Common myeloid progenitor, CD34-positive (primary cell): ENCODE results near the gene PTPN23.
"Not testable (repeated sequence)": the region's sequence is repeated elsewhere in the genome, so short reads cannot be mapped to it uniquely, and the experiment has no call there.

Experiments
- CTCF ChIA-PET: fragments of 350-600 bp; sonication (Branson Sonifier 250); formaldehyde crosslinking; loops from one replicate; lab custom pipeline; 2021; ENCODE audit warnings: antibody characterized with exemption; lab: Charles Lee
- POLR2A ChIA-PET: fragments of 350-600 bp; sonication (Branson Sonifier 250); formaldehyde crosslinking; loops from one replicate; lab custom pipeline; 2021; ENCODE audit warnings: antibody characterized with exemption; lab: Charles Lee
- DNase-seq, 3 donors: peaks; one replicate each; pipeline versions ENCODE4 v3.0.0 to v3.0.0-alpha.2; 2013
- H3K27ac ChIP-seq, 2 experiments: 1 replicate in 1 of 2; 2 replicates in 1 of 2; pipeline ENCODE4 v1.7.0; 2013; ENCODE audit warnings: inconsistent platforms in 2 of 2, low read length in 2 of 2, mild to moderate bottlenecking in 2 of 2, low read depth in 1 of 2, moderate library complexity in 1 of 2; ENCODE audit not compliant: severe bottlenecking in 2 of 2, insufficient read depth in 1 of 2, poor library complexity in 1 of 2
- H3K27me3 ChIP-seq, 5 experiments: replicated peaks in 2 of 5; 1 replicate in 3 of 5; 2 replicates in 2 of 5; pipeline versions ENCODE4 v1.6.1 to v1.7.0; 2013; ENCODE audit warnings: low read length in 4 of 5, mild to moderate bottlenecking in 2 of 5, moderate library complexity in 2 of 5, inconsistent platforms in 1 of 5; ENCODE audit not compliant: insufficient read depth in 5 of 5, control insufficient read depth in 4 of 5
- H3K36me3 ChIP-seq, 4 experiments: 1 replicate in 2 of 4; 2 replicates in 2 of 4; pipeline versions ENCODE4 v1.6.1 to v1.7.0; 2013; ENCODE audit warnings: low read length in 3 of 4, control low read depth in 1 of 4, mild to moderate bottlenecking in 1 of 4; ENCODE audit not compliant: control insufficient read depth in 4 of 4, insufficient read depth in 4 of 4
- H3K4me1 ChIP-seq, 4 experiments: 1 replicate in 3 of 4; 2 replicates in 1 of 4; pipeline versions ENCODE4 v1.6.1 to v1.7.1; 2013; ENCODE audit warnings: low read length in 3 of 4, mild to moderate bottlenecking in 3 of 4, control low read depth in 1 of 4, inconsistent platforms in 1 of 4, moderate library complexity in 1 of 4; ENCODE audit not compliant: control insufficient read depth in 4 of 4, insufficient read depth in 4 of 4; ENCODE audit errors: control extremely low read depth in 1 of 4
- H3K4me3 ChIP-seq, 7 experiments: 1 replicate in 4 of 7; 2 replicates in 3 of 7; pipeline versions ENCODE4 v1.5.1 to v1.7.0; 2013; ENCODE audit warnings: mild to moderate bottlenecking in 7 of 7, low read length in 6 of 7, moderate library complexity in 6 of 7, inconsistent platforms in 2 of 7, low read depth in 2 of 7, control low read depth in 1 of 7; ENCODE audit not compliant: insufficient read depth in 4 of 7, control insufficient read depth in 1 of 7; ENCODE audit errors: extremely low read depth in 1 of 7
- H3K9me3 ChIP-seq, 5 experiments: 1 replicate in 4 of 5; 2 replicates in 1 of 5; pipeline versions ENCODE4 v1.6.1 to v1.7.1; 2013; ENCODE audit warnings: low read length in 4 of 5, mild to moderate bottlenecking in 2 of 5, inconsistent platforms in 1 of 5, low read depth in 1 of 5, moderate library complexity in 1 of 5; ENCODE audit not compliant: control insufficient read depth in 4 of 5, insufficient read depth in 2 of 5; ENCODE audit errors: control extremely low read depth in 1 of 5
- WGBS: methylation state at CpG from one replicate; pipeline ENCODE4 v1.1.5; 2013; ENCODE audit not compliant: insufficient coverage; 5-methylcytosine and 5-hydroxymethylcytosine counted together

Gene PTPN23

GRCh38 chr3:47455806-47456452, 75.1 kb downstream of the PTPN23 start:
- CTCF ChIA-PET, result interaction anchor here (0.6 kb wide), 1 partner anchor 66 kb away, joined by 3 read pairs; no protein-coding TSS in a partner anchor
- Histone ChIP-seq H3K27ac (no peak overlapping the region), H3K27me3 (no peaks in the 10 kb centered on the region), H3K4me3 (no peak overlapping the region), H3K4me1 (peaks cover 0 to 5% (median 2%) of the 10 kb centered on the region in 4 experiments), H3K9me3 (peaks cover 0 to 6% (median 3%) of the 10 kb centered on the region in 5 experiments), H3K36me3 (peaks cover 0 to 2% (median 0%) of the 10 kb centered on the region in 4 experiments)
- 100% methylated on average over 1 of the region's 3 CpGs for WGBS
- DNase-seq, result no peak
- POLR2A ChIA-PET, result no interaction called here

DNA sequence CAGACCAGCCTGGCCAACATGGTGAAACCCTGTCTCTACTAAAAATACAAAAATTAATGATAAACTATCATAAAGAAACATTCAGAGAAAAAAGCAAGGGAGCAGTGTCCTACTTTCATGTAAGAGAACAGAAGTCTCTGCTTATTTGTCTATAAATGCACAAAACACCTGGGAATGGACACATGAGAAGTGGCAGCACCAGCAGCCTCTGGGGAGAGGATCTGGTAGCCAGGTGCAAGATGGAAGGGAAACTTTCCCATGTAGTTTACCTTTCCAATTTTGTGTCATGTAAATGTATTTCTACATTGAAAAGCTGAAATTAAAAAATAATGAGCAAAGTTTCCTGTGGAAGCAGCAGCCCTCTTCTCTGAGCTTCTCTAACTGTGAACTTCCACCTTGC, 76.2 kb downstream of the PTPN23 start:
- H3K36me3 ChIP-seq, result peaks cover 0 to 5% (median 0%) of the 10 kb centered on the region in 4 experiments
- DNase-seq, result no peak
- POLR2A ChIA-PET, result no interaction called here
- peaks cover 0 to 6% (median 3%) of the 10 kb centered on the region in 5 experiments for H3K9me3 ChIP-seq
- no peaks in the 10 kb centered on the region for H3K27me3 ChIP-seq
- no peak overlapping the region for H3K4me3 ChIP-seq
- CTCF ChIA-PET, result interaction anchor here (1.2 kb wide), 1 partner anchor 32 kb away, joined by 3 read pairs; no protein-coding TSS in a partner anchor
- H3K27ac ChIP-seq, result no peak overlapping the region
- peaks cover 0 to 5% (median 2%) of the 10 kb centered on the region in 4 experiments for H3K4me1 ChIP-seq

- H3K36me3 ChIP-seq, H3K27ac ChIP-seq, H3K9me3 ChIP-seq, H3K4me3 ChIP-seq, DNase-seq, H3K27me3 ChIP-seq, POLR2A ChIA-PET, H3K4me1 ChIP-seq: not testable (repeated sequence)
- WGBS, result 82% methylated on average over 7 of the region's 9 CpGs
- CTCF ChIA-PET, result interaction anchor here (1.5 kb wide), 1 partner anchor 14 kb away, joined by 3 read pairs; no protein-coding TSS in a partner anchor
Measured at GRCh38 chr3:47459534-47460085, 78.8 kb downstream of the PTPN23 start.
